ENCODE measurements around the gene ECI2. TPM values are rescaled to one million over a fixed set of nuclear protein-coding genes. Genes with fewer than 3 reads are reported as not detected.

ECI2 gene
- total and polyA plus RNA-seq, 2 of the 13 experiments (the other 11 are each of a cell fraction or from before 2014, with no cell fraction given) = 78.5 to 228 TPM

DNA sequence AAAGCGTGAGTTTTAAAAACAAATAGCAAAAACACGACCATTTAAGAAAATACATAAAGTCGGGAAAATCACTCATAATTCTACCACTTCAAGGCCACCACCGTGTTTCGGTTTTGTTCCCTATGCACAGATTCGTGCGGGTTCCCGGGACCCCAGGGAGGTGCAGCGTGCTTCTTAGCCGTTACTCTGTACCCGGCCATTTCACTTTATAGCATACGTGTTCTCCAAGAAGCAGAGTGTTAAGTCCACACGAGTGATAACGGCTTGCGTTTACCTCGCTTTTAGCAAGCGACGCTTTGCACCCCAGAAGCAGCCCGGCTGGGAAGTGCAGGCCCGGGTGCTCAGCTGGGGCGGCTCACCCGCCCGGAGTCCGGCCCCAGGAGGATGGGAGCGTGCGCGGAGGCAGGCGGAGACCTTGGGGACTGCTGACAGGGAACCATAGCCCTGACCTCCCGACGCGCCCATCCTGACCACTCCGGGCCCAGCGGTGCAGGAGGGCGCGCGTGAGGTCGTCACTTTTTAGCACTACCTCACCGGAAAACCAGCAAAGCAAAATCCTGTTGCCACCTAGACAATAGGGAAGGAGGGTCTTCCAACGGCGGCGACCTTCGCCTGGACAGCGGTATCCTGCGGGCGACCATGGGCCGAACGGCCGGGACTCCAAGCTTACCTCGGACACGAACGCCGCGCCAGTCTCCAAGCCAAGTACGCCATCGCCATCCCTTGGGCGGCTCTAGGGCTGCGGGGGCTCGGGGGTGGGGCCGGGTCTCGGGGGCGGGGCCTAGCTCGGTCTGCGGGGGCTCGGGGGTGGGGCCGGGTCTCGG, at the start of gene ECI2 (continued):
- peak; percentile 92 for TF ChIP-seq ZNF704 (CRISPR knock-in tag; IDR thresholded peaks at IDR 0.05; ENCODE audit: borderline replicate concordance)
- no peak for TF ChIP-seq SSRP1 (CRISPR knock-in tag; IDR thresholded peaks at IDR 0.05)
- 0 out of 2 replicates have a peak, but pooled peaks have one; percentile 46 for TF ChIP-seq HOXA5 (CRISPR knock-in tag; IDR thresholded peaks at IDR 0.05)
- peak; percentile 78 for TF ChIP-seq DMAP1 (CRISPR knock-in tag; IDR thresholded peaks at IDR 0.05)
- no peak for TF ChIP-seq ZNF7 (CRISPR knock-in tag; IDR thresholded peaks at IDR 0.05)
- no peak; the same call in 1 of the 2 replicates for TF ChIP-seq RFX3 (CRISPR knock-in tag; IDR thresholded peaks at IDR 0.05)
- TF ChIP-seq, protein P1, sequence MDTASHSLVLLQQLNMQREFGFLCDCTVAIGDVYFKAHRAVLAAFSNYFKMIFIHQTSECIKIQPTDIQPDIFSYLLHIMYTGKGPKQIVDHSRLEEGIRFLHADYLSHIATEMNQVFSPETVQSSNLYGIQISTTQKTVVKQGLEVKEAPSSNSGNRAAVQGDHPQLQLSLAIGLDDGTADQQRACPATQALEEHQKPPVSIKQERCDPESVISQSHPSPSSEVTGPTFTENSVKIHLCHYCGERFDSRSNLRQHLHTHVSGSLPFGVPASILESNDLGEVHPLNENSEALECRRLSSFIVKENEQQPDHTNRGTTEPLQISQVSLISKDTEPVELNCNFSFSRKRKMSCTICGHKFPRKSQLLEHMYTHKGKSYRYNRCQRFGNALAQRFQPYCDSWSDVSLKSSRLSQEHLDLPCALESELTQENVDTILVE (CRISPR knock-in tag; IDR thresholded peaks at IDR 0.05) = no peak
- TF ChIP-seq ZNF569 (CRISPR knock-in tag; IDR thresholded peaks at IDR 0.05; ENCODE audit: borderline replicate concordance) = no peak
- TF ChIP-seq ZNF550 (CRISPR knock-in tag; IDR thresholded peaks at IDR 0.05; ENCODE audit: borderline replicate concordance) = peak; percentile 89; the same call in 1 of the 2 replicates
- TF ChIP-seq ZNF337 (CRISPR knock-in tag; IDR thresholded peaks at IDR 0.05; ENCODE audit: borderline replicate concordance, low read depth) = no peak
- no peak; the same call in 1 of the 2 replicates for TF ChIP-seq FOSL1 (CRISPR knock-in tag; IDR thresholded peaks at IDR 0.05; ENCODE audit: borderline replicate concordance)
- TF ChIP-seq ZNF44 (CRISPR knock-in tag; IDR thresholded peaks at IDR 0.05) = no peak
- peak; percentile 65; the same call in 1 of the 2 replicates for TF ChIP-seq ZNF264 (CRISPR knock-in tag; IDR thresholded peaks at IDR 0.05)
- no peak for TF ChIP-seq ZNF414 (CRISPR knock-in tag; IDR thresholded peaks at IDR 0.05)
- no peak for TF ChIP-seq NFRKB (IDR thresholded peaks at IDR 0.05)
- peak; percentile 36; the same call in 1 of the 2 replicates for TF ChIP-seq ZBTB21 (CRISPR knock-in tag; IDR thresholded peaks at IDR 0.05)
- TF ChIP-seq ZNF75D (CRISPR knock-in tag; IDR thresholded peaks at IDR 0.05; ENCODE audit: borderline replicate concordance) = no peak
- TF ChIP-seq PCBP1 (IDR thresholded peaks at IDR 0.05; ENCODE audit: borderline replicate concordance, low read depth, low read length) = peak; percentile 59; the same call in 1 of the 2 replicates
- peak; percentile 89; the same call in 1 of the 2 replicates for TF ChIP-seq FOXC1 (CRISPR knock-in tag; IDR thresholded peaks at IDR 0.05; ENCODE audit: borderline replicate concordance)
- peak; percentile 58; the same call in 1 of the 2 replicates for TF ChIP-seq ZSCAN21 (CRISPR knock-in tag; IDR thresholded peaks at IDR 0.05; ENCODE audit: borderline replicate concordance)
- TF ChIP-seq, protein P2, sequence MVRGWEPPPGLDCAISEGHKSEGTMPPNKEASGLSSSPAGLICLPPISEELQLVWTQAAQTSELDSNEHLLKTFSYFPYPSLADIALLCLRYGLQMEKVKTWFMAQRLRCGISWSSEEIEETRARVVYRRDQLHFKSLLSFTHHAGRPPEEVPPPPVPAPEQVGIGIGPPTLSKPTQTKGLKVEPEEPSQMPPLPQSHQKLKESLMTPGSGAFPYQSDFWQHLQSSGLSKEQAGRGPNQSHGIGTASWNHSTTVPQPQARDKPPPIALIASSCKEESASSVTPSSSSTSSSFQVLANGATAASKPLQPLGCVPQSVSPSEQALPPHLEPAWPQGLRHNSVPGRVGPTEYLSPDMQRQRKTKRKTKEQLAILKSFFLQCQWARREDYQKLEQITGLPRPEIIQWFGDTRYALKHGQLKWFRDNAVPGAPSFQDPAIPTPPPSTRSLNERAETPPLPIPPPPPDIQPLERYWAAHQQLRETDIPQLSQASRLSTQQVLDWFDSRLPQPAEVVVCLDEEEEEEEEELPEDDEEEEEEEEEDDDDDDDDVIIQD (CRISPR knock-in tag; IDR thresholded peaks at IDR 0.05; ENCODE audit: low read depth) = no peak
- TF ChIP-seq, protein P3, sequence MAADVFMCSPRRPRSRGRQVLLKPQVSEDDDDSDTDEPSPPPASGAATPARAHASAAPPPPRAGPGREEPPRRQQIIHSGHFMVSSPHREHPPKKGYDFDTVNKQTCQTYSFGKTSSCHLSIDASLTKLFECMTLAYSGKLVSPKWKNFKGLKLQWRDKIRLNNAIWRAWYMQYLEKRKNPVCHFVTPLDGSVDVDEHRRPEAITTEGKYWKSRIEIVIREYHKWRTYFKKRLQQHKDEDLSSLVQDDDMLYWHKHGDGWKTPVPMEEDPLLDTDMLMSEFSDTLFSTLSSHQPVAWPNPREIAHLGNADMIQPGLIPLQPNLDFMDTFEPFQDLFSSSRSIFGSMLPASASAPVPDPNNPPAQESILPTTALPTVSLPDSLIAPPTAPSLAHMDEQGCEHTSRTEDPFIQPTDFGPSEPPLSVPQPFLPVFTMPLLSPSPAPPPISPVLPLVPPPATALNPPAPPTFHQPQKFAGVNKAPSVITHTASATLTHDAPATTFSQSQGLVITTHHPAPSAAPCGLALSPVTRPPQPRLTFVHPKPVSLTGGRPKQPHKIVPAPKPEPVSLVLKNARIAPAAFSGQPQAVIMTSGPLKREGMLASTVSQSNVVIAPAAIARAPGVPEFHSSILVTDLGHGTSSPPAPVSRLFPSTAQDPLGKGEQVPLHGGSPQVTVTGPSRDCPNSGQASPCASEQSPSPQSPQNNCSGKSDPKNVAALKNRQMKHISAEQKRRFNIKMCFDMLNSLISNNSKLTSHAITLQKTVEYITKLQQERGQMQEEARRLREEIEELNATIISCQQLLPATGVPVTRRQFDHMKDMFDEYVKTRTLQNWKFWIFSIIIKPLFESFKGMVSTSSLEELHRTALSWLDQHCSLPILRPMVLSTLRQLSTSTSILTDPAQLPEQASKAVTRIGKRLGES (CRISPR knock-in tag; IDR thresholded peaks at IDR 0.05; ENCODE audit: borderline replicate concordance) = no peak
- 0 out of 2 replicates have a peak, but pooled peaks have one; percentile 89 for TF ChIP-seq SMAD9 (CRISPR knock-in tag; IDR thresholded peaks at IDR 0.05)

Measured in HepG2 (cell line).